HEK293 (cell line): Measurements from ENCODE around the gene SLC1A7.

Experiments
- CTCF ChIA-PET: fragments of 350-600 bp; formaldehyde crosslinking; extraction: SDS; loops from one replicate; lab custom pipeline; 2021; ENCODE audit warnings: antibody characterized with exemption; lab: Yijun Ruan, JAX
- POLR2A ChIA-PET: fragments of 300-600 bp; formaldehyde crosslinking; extraction: SDS; loops from one replicate; lab custom pipeline; 2020; ENCODE audit warnings: antibody characterized with exemption, inconsistent platforms; lab: Yijun Ruan, JAX
- H3K27ac ChIP-seq: fragments of 200-500 bp; sonication (Bioruptor generic); 2 replicates; pipeline ENCODE4 v1.5.1; 2014; ENCODE audit warnings: low read depth, low read length, control low read depth, inconsistent platforms; ENCODE audit errors: extremely low read depth
- H3K36me3 ChIP-seq, 2 experiments: fragments of 200-500 bp in 1 of 2; sonication (Bioruptor generic) in 1 of 2; 1 replicate in 1 of 2; 2 replicates in 1 of 2; pipeline ENCODE4 v1.5.1; 2014 to 2017; ENCODE audit warnings: inconsistent platforms in 2 of 2, low read length in 2 of 2; ENCODE audit not compliant: control insufficient read depth in 2 of 2, insufficient read depth in 1 of 2
- H3K4me1 ChIP-seq: fragments of 200-500 bp; sonication (Bioruptor generic); 2 replicates; pipeline ENCODE4 v1.5.1; 2014; ENCODE audit warnings: mild to moderate bottlenecking, low read length, inconsistent platforms; ENCODE audit not compliant: control insufficient read depth, insufficient read depth
- H3K4me3 ChIP-seq: 2 replicates; pipeline ENCODE4 v1.5.1; 2011; ENCODE audit warnings: low read depth, mild to moderate bottlenecking, control low read depth, low read length, moderate library complexity
- H3K9me3 ChIP-seq: fragments of 200-500 bp; sonication (Bioruptor generic); 2 replicates; pipeline ENCODE4 v1.5.1; 2014; ENCODE audit warnings: low read depth, low read length, inconsistent platforms; ENCODE audit not compliant: control insufficient read depth, insufficient read depth
- HOXD13 ChIP-seq: sonication (generic); formaldehyde crosslinking; IDR thresholded peaks from 2 replicates; pipeline ENCODE4 v1.8.0; 2022; ENCODE audit warnings: missing genetic modification reagents, borderline replicate concordance
- KLF1 ChIP-seq: fragments of 450-650 bp; formaldehyde crosslinking; IDR thresholded peaks from 2 replicates; pipeline ENCODE4 v1.5.1; 2016; ENCODE audit warnings: missing biosample characterization, missing genetic modification characterization
- SALL2 ChIP-seq: fragments of 450-650 bp; formaldehyde crosslinking; IDR thresholded peaks from 2 replicates; pipeline ENCODE4 v1.5.0; 2017; ENCODE audit warnings: missing biosample characterization, mild to moderate bottlenecking, missing genetic modification characterization, borderline replicate concordance
- ZBTB17 ChIP-seq: fragments of 450-650 bp; formaldehyde crosslinking; IDR thresholded peaks from 2 replicates; pipeline ENCODE4 v1.5.1; 2016; ENCODE audit warnings: missing biosample characterization, missing genetic modification characterization
- ZBTB6 ChIP-seq: fragments of 450-650 bp; formaldehyde crosslinking; IDR thresholded peaks from 2 replicates; pipeline ENCODE4 v1.5.1; 2017; ENCODE audit warnings: missing biosample characterization, missing genetic modification characterization
- ZFP41 ChIP-seq: fragments of 450-650 bp; formaldehyde crosslinking; IDR thresholded peaks from 2 replicates; pipeline ENCODE4 v1.5.1; 2016; ENCODE audit warnings: missing biosample characterization, missing genetic modification characterization, borderline replicate concordance
- ZNF175 ChIP-seq: fragments of 450-650 bp; formaldehyde crosslinking; IDR thresholded peaks from 2 replicates; pipeline ENCODE4 v1.5.1; 2016; ENCODE audit warnings: missing biosample characterization, missing genetic modification characterization
- ZNF280D ChIP-seq: fragments of 450-650 bp; formaldehyde crosslinking; IDR thresholded peaks from 2 replicates; pipeline ENCODE4 v1.5.1; 2016; ENCODE audit warnings: missing biosample characterization, missing genetic modification characterization
- ZNF394 ChIP-seq: fragments of 450-650 bp; formaldehyde crosslinking; IDR thresholded peaks from 2 replicates; pipeline ENCODE4 v1.5.1; 2016; ENCODE audit warnings: missing biosample characterization, missing genetic modification characterization, mild to moderate bottlenecking, moderate library complexity, borderline replicate concordance
- ZNF404 ChIP-seq: fragments of 450-650 bp; formaldehyde crosslinking; IDR thresholded peaks from 2 replicates; pipeline ENCODE4 v1.5.1; 2017; ENCODE audit warnings: missing biosample characterization, missing genetic modification characterization
- ZNF626 ChIP-seq: fragments of 450-650 bp; sonication (Bioruptor Pico); formaldehyde crosslinking; IDR thresholded peaks from 2 replicates; pipeline ENCODE4 v1.5.1; 2018; ENCODE audit warnings: missing biosample characterization, missing genetic modification characterization, inconsistent platforms
- ZNF639 ChIP-seq: fragments of 450-650 bp; formaldehyde crosslinking; IDR thresholded peaks from 2 replicates; pipeline ENCODE4 v1.5.1; 2016; ENCODE audit warnings: missing biosample characterization, missing genetic modification characterization
- ZNF707 ChIP-seq: fragments of 450-650 bp; formaldehyde crosslinking; IDR thresholded peaks from 2 replicates; pipeline ENCODE4 v1.5.1; 2016; ENCODE audit warnings: missing biosample characterization, missing genetic modification characterization
- ZNF791 ChIP-seq: fragments of 450-650 bp; formaldehyde crosslinking; IDR thresholded peaks from 2 replicates; pipeline ENCODE4 v1.5.1; 2016; ENCODE audit warnings: missing biosample characterization, missing genetic modification characterization
- ZSCAN4 ChIP-seq: fragments of 450-650 bp; formaldehyde crosslinking; IDR thresholded peaks from 2 replicates; pipeline ENCODE4 v1.5.1; 2017; ENCODE audit warnings: missing biosample characterization, missing genetic modification characterization

SLC1A7 gene

GRCh38 chr1:53115403-53116306 lies 26.8 kb downstream of the SLC1A7 start (continued):
- TF ChIP-seq ZNF707 (tag by site-specific recombination) (no peak), ZBTB17 (no peak), ZNF626 (tag by site-specific recombination) (no peak)

- H3K4me3 ChIP-seq: no peak overlapping the region
- no peaks in the 10 kb centered on the region for H3K36me3 ChIP-seq
- no peak for TF ChIP-seq ZNF394 (tag by site-specific recombination)
- TF ChIP-seq ZNF791 (tag by site-specific recombination): no peak
- TF ChIP-seq SALL2 (tag by site-specific recombination): no peak
- TF ChIP-seq ZNF175 (tag by site-specific recombination): no peak
- no peak for TF ChIP-seq ZNF404 (tag by site-specific recombination)
- no peak for TF ChIP-seq ZBTB6
- no peak for TF ChIP-seq ZNF280D (tag by site-specific recombination)
- TF ChIP-seq ZNF639 (tag by site-specific recombination): no peak
- TF ChIP-seq ZFP41 (tag by site-specific recombination): no peak
- TF ChIP-seq KLF1: no peak
- no peak for TF ChIP-seq ZSCAN4
- TF ChIP-seq HOXD13 (CRISPR knock-in tag): no peak
- ChIA-PET CTCF (interaction anchor here (1.2 kb wide), 1 partner anchor 67 kb away, joined by 3 read pairs; no protein-coding TSS in a partner anchor), POLR2A (no interaction called here)
- no peak overlapping the region for H3K27ac ChIP-seq
- no peaks in the 10 kb centered on the region for H3K9me3 ChIP-seq
- H3K4me1 ChIP-seq: peaks cover 7% of the 10 kb centered on the region
Measured at GRCh38 chr1:53114581-53115400, 27.6 kb downstream of the SLC1A7 start.
